Measurements from ENCODE around the gene DHX57. TPM values are rescaled to one million over a fixed set of nuclear protein-coding genes. Genes with fewer than 3 reads are reported as not detected.

The DHX57 gene
- total RNA-seq, 1 donor from 2014 or later = 27.0 TPM

DNA sequence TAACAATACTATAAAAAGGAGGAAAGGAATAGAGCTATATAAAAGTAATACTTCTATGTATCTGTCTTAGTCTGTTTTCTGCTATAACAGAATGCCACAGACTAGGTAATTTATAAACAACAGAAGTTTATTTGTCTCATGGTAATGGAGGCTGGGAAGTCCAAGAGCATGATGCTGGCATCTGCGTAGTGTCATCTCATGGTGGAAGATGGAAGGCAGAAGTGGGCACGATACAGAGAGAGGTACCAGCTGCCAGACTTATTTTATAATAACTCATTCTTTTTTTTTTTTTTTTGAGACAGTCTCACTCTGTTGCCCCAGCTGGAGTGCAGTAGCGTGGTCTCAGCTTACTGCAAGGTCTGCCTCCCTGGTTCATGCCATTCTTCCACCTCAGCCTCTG lies 4.3 kb downstream of the DHX57 start:
- Mint-ChIP-seq H3K36me3 (ENCODE audit: low read depth, unreplicated experiment) (no peaks in the 10 kb centered on the region), H3K4me1 (ENCODE audit: unreplicated experiment) (peaks cover 12% of the 10 kb centered on the region), H3K27me3 (ENCODE audit: unreplicated experiment) (peaks cover 4% of the 10 kb centered on the region), H3K9me3 (ENCODE audit: unreplicated experiment) (no peaks in the 10 kb centered on the region), H3K4me3 (ENCODE audit: unreplicated experiment) (no peak overlapping the region), H3K27ac (ENCODE audit: unreplicated experiment) (no peak overlapping the region)
- TF ChIP-seq, protein P1, sequence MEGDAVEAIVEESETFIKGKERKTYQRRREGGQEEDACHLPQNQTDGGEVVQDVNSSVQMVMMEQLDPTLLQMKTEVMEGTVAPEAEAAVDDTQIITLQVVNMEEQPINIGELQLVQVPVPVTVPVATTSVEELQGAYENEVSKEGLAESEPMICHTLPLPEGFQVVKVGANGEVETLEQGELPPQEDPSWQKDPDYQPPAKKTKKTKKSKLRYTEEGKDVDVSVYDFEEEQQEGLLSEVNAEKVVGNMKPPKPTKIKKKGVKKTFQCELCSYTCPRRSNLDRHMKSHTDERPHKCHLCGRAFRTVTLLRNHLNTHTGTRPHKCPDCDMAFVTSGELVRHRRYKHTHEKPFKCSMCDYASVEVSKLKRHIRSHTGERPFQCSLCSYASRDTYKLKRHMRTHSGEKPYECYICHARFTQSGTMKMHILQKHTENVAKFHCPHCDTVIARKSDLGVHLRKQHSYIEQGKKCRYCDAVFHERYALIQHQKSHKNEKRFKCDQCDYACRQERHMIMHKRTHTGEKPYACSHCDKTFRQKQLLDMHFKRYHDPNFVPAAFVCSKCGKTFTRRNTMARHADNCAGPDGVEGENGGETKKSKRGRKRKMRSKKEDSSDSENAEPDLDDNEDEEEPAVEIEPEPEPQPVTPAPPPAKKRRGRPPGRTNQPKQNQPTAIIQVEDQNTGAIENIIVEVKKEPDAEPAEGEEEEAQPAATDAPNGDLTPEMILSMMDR (IDR thresholded peaks at IDR 0.05; ENCODE audit: unreplicated experiment) = no peak
- no peak for DNase-seq (ENCODE audit: low spot score)

DNA sequence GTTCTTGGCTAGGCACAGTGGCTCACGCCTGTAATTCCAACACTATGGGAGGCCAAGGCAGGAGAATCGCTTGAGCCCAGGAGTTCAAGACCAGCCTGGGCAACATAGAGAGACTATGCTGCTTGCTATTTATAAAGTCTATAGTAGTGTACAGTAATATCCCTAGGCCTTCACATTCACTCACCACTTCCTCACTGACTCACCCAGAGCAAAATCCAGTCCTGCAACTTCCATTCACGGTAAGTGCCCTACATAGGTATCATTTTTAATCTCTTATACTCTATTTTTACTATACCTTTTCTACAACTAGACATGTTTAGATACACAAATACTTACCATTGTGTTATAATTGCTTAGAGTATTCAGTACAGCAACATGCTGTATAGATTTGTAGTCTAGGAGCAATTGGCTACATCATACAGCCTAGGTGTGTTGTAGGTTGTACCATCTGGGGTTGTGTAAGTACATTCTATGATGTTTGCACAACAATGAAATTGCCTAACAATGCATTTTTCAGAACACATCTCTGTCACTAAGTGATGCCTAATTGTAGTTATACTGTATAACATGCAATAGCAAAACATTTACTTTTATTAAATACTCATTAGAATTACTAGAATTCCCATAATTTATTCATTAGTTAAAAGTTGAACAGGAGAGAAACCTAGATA lies 8.8 kb downstream of the DHX57 start:
- no peak overlapping the region for H3K27ac Mint-ChIP-seq (ENCODE audit: unreplicated experiment)

DNA sequence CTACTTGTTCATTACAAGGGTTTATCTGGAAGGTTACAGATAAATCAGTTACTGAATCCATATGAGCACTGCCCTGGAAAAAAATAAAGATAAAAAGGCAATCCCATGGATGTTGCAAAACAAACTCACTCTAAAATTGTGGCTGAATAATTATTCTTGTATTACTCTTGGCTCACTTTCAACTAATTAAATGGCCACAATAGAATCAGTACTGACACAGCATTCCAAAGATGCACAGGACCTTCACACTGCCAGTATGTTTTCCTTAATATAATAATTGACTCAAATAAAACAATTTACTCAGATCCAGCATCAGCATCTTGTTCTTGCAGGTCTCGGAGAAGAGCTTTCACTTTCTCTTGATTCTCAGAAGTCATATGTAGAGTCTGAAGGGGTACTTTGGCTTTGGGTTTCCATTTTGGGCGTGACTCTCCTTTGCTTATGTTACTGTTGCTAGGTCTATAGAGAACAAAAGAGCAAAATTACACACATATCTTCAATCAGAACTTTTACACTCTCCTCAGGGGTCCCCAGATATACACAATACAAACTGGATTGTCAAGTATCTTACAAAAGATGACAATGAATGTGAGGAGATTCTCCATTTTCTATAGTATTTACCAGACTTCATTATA lies 12.6 kb downstream of the DHX57 start:
- H3K36me3 Mint-ChIP-seq (ENCODE audit: low read depth, unreplicated experiment) = peaks cover 25% of the 10 kb centered on the region
- DNase-seq (ENCODE audit: low spot score) = no peak
- H3K4me1 Mint-ChIP-seq (ENCODE audit: unreplicated experiment) = no peaks in the 10 kb centered on the region
- no peaks in the 10 kb centered on the region for H3K9me3 Mint-ChIP-seq (ENCODE audit: unreplicated experiment)
- H3K27ac Mint-ChIP-seq (ENCODE audit: unreplicated experiment) = no peak overlapping the region
- H3K4me3 Mint-ChIP-seq (ENCODE audit: unreplicated experiment) = no peak overlapping the region
- no peaks in the 10 kb centered on the region for H3K27me3 Mint-ChIP-seq (ENCODE audit: unreplicated experiment)
- TF ChIP-seq, protein P1 (IDR thresholded peaks at IDR 0.05; ENCODE audit: unreplicated experiment) = no peak

More for the DNA sequence above, 8.8 kb downstream of the DHX57 start:
- Mint-ChIP-seq H3K4me3 (ENCODE audit: unreplicated experiment) (no peak overlapping the region), H3K9me3 (ENCODE audit: unreplicated experiment) (no peaks in the 10 kb centered on the region), H3K27me3 (ENCODE audit: unreplicated experiment) (no peaks in the 10 kb centered on the region), H3K4me1 (ENCODE audit: unreplicated experiment) (no peaks in the 10 kb centered on the region), H3K36me3 (ENCODE audit: low read depth, unreplicated experiment) (peaks cover 10% of the 10 kb centered on the region)
- TF ChIP-seq, protein P1 (IDR thresholded peaks at IDR 0.05; ENCODE audit: unreplicated experiment) = no peak
- DNase-seq (ENCODE audit: low spot score) = no peak

DNA sequence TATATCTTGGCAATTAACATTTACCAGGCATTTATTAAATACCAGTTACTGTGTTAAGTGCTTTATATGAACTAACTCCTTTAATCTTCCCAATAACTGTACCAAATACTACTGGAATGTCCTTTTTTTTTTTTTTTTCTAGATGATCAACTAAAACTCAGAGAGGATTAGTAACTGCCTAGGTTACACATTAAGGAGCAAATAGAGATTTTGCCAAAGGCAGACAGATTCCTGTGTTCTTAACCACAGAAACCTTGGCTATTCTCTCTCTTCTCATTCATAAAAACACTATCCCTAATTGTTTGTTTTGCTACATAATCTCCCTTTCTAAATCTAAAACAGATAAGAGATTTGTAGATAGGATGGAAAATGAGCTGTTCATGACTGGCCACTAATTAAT lies 13.3 kb downstream of the DHX57 start:
- TF ChIP-seq, protein P1 (IDR thresholded peaks at IDR 0.05; ENCODE audit: unreplicated experiment) = no peak
- Mint-ChIP-seq H3K4me1 (ENCODE audit: unreplicated experiment) (no peaks in the 10 kb centered on the region), H3K27me3 (ENCODE audit: unreplicated experiment) (no peaks in the 10 kb centered on the region), H3K4me3 (ENCODE audit: unreplicated experiment) (no peak overlapping the region), H3K27ac (ENCODE audit: unreplicated experiment) (no peak overlapping the region), H3K36me3 (ENCODE audit: low read depth, unreplicated experiment) (peaks cover 25% of the 10 kb centered on the region), H3K9me3 (ENCODE audit: unreplicated experiment) (no peaks in the 10 kb centered on the region)
- DNase-seq (ENCODE audit: low spot score) = no peak

DNA sequence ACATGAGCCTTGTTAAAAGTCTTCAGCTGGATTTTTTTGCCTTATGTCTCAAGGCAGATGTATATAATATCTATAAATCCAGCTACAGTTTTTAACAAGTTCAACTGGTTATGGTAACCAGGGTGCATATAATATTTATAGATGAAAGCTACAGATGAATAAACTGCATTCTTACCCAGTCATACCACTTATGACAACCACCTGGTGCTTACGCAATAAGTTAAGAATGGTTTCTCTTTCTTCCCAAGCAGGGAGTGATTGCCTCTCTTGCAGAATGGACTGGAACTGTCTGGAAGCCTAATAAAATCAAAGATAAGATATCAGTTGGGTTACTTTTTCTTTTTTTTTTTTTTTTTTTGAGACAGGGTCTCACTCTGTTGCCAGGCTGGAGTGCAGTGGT lies 19.6 kb downstream of the DHX57 start:
- no peaks in the 10 kb centered on the region for H3K4me1 Mint-ChIP-seq (ENCODE audit: unreplicated experiment)
- no peak overlapping the region for H3K27ac Mint-ChIP-seq (ENCODE audit: unreplicated experiment)
- no peaks in the 10 kb centered on the region for H3K9me3 Mint-ChIP-seq (ENCODE audit: unreplicated experiment)
- H3K4me3 Mint-ChIP-seq (ENCODE audit: unreplicated experiment) = no peak overlapping the region
- H3K36me3 Mint-ChIP-seq (ENCODE audit: low read depth, unreplicated experiment) = peaks cover 17% of the 10 kb centered on the region
- no peak for DNase-seq (ENCODE audit: low spot score)
- H3K27me3 Mint-ChIP-seq (ENCODE audit: unreplicated experiment) = no peaks in the 10 kb centered on the region
- TF ChIP-seq, protein P1 (IDR thresholded peaks at IDR 0.05; ENCODE audit: unreplicated experiment) = no peak

Measured in endothelial cell (in vitro differentiated cells).